ENCODE results near the gene YEATS2.

Gene YEATS2

DNA sequence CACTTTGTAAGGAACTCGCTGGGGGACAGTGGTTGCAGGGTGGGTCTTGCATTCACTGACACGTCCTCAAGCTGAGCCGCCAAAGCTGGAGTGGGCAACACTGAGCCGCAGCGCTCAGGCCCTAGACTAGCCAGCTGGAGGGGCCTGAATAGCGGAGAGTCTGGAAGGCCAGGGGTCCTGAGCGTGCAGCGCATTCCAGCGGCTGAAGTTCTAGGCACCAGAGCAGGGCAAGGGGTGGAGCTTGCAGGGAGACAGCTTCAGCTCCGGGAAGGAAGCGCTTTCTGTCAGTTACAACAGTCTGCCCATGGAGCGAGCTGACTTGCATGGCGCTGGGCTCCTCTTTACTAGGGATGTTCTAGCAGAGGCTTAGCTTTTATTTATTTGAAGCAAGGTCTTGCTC lies 125.0 kb downstream of the YEATS2 start:
- DNase-seq (ENCODE audit: low read depth): no peak
- no peak overlapping the region for H3K4me3 ChIP-seq (ENCODE audit: low read depth, low read length)
- TF ChIP-seq CTCF (conservative IDR thresholded peaks at IDR 0.05; ENCODE audit: low read depth, low read length): no peak

- H3K4me3 ChIP-seq (ENCODE audit: low read depth, low read length): no peak overlapping the region
- no peak for DNase-seq (ENCODE audit: low read depth)
- no peak for TF ChIP-seq CTCF (conservative IDR thresholded peaks at IDR 0.05; ENCODE audit: low read depth, low read length)
These were observed 126.4 kb downstream of the YEATS2 start for GRCh38 chr3:183823963-183824362.

GRCh38 chr3:183824761-183825455 lies 127.3 kb downstream of the YEATS2 start:
- TF ChIP-seq CTCF (conservative IDR thresholded peaks at IDR 0.05; ENCODE audit: low read depth, low read length): peak; percentile 13
- DNase-seq (ENCODE audit: low read depth): no peak
- H3K4me3 ChIP-seq (ENCODE audit: low read depth, low read length): peak overlapping the region; percentile 67

DNA sequence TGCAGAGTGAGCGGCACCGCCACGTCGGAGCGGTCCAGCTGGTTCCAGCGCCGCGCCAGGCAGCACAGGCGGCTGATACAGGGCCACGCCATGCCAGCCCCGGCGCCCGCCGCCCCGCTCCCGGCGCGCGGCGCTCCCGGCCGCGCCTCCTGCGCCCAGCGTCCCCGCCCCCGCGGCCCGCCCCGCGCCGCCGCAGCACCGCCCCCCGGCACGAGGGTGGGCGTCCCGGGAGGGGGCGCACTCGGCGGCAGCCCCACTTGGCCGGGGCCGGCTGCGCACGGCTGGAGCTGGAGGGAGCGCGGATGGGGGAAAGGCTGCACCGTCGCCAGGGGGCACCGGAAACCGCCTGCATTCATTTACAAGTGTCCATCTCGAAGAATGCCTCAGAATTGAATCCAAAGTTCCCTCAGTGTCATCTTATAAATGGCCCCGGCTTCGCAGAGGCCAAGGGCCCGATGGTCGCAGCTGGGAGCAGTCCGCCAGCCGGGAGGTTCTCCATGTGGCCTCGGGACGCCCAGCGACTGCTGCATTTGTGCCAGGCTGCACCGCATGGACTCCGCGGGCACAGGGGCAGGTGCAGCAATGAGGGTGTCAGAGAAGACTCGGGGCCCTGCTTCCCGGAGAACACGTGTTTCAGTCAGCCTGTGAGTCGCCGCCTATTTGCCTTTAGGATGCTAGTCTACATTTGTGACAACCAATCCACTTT lies 128.0 kb downstream of the YEATS2 start, which contains the start of gene MAP6D1:
Gene MAP6D1 (minus strand): TSS at position 122 of the 706 bp plus-strand sequence. CDS start 30 bp downstream, at position 92.
- peak; percentile 48 for TF ChIP-seq CTCF (conservative IDR thresholded peaks at IDR 0.05; ENCODE audit: low read depth, low read length)
- peak; percentile 48 for DNase-seq (ENCODE audit: low read depth)
- H3K4me3 ChIP-seq (ENCODE audit: low read depth, low read length): peak within 1 kb of the TSS; percentile 67

DNA sequence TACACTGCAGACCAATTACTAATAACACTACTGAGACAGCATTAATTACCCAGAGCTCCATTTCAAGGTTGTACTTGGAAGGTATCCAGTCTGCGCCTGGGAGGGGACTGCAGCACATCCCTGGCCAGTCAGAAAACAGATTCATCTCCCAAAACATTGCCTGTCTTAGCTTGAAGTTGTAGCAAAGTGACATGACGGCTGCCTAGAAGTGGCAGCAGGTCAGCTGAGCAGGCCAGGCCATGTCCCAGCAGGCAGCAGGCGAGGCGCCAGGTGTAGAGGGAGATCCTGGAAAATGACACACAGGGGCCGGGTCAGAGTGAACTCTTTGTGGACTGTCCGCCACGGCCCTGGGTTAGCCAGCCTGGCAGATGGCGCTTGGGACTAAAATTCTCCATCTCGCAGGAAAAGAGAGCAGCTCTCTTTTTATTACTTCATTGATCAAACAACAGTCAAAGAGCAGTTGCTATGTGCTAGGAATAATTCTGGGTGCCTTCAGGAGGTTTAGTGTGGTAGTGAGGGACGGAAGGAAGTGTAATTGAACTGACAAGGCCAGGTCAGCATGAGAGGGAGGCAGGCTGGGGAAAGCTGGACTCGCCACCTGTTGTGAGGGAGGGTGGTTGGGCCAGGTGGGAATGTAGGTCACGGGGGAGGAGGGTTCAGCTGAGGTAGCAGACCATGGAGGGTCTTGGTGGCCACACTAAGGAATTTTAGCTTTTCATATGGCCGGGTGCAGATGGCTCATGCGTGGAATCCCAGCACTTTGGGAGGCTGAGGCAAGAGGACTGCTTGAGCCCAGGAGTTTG lies 129.1 kb downstream of the YEATS2 start:
- H3K4me3 ChIP-seq (ENCODE audit: low read depth, low read length): no peak overlapping the region
- DNase-seq (ENCODE audit: low read depth): no peak
- TF ChIP-seq CTCF (conservative IDR thresholded peaks at IDR 0.05; ENCODE audit: low read depth, low read length): no peak

DNA sequence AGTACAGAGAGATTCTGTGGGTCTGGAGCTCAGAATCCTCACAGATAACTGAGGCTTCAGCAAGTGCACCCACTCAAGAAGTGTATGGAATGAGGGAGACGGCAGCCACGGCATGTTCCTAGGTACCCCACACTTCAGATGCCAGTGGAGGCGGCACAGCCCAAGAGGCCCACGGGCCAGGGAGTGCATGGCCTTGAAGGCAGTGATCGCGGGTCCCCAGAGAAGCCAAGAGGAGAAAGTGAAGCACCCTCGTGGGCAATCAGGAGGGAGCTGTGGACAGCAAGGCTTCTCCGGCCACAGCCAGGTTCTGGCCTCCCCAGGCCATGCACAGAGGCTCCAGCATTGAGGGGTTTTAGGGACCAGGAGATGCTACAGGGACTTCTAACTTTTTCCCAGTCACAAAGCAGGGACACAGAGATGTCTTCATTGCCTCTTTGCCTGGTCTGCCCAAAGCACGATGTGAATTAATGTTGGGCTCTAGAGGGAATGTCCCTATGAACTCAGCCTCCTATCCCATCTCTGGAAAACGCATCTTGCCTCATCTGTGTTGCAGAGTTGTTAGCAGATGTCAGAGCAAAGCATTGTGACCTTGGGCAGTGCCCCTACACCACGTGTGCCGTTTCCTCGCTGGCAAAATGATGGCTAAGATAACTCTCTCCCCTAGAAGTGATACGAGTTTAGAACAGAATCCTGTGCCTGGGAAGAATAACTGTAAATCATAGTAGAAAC lies 130.4 kb downstream of the YEATS2 start:
- H3K4me3 ChIP-seq (ENCODE audit: low read depth, low read length): no peak overlapping the region
- no peak for TF ChIP-seq CTCF (conservative IDR thresholded peaks at IDR 0.05; ENCODE audit: low read depth, low read length)
- no peak for DNase-seq (ENCODE audit: low read depth)
